ENCODE results near the gene CPT2. TPM values are rescaled to one million over a fixed set of nuclear protein-coding genes. Genes with fewer than 3 reads are reported as not detected.

The CPT2 gene
- total RNA-seq = 10 to 100 TPM; 16.8 to 39.2 (median 27.6) TPM

- 0% methylated on average over 20 to 46 of the region's 57 CpGs for WGBS, 2 donors
- peak within 1 kb of the TSS; percentile 72 to 94 (median 79) for H3K4me3 ChIP-seq
- no peaks in the 10 kb centered on the region for H3K27me3 ChIP-seq
- TF ChIP-seq CTCF (IDR thresholded peaks at IDR 0.05) (peak in 3 of 6 experiments; percentile 7 to 24 (median 15)), POLR2AphosphoS5 (IDR thresholded peaks at IDR 0.05) (peak; percentile 95 to 98), POLR2A (IDR thresholded peaks at IDR 0.05) (peak; percentile 74 to 98 (median 96)), EP300 (IDR thresholded peaks at IDR 0.05) (peak in 1 of 4 donors; percentile 44)
- peaks cover 16 to 30% (median 24%) of the 10 kb centered on the region in 4 donors for H3K4me1 ChIP-seq
- H3K9me3 ChIP-seq = no peaks in the 10 kb centered on the region
- peaks cover 0 to 10% (median 7%) of the 10 kb centered on the region in 4 donors for H3K36me3 ChIP-seq
- peak; percentile 99 for ATAC-seq (ENCODE audit: low FRiP score in 2 of 2)
- peak within 1 kb of the TSS; percentile 95 to 99 (median 98) for H3K27ac ChIP-seq
- DNase-seq = peak; percentile 97 to 98
These were observed at the start of gene CPT2 for GRCh38 chr1:53196485-53197290. CPT2 (plus strand) TSS chr1:53196824; CDS start chr1:53196944, 120 bp downstream.

- Histone ChIP-seq H3K4me3 (no peak overlapping the region), H3K27me3 (no peaks in the 10 kb centered on the region), H3K36me3 (no peaks in the 10 kb centered on the region), H3K4me1 (peaks cover 8 to 22% (median 16%) of the 10 kb centered on the region in 4 donors), H3K27ac (peak overlapping the region; percentile 6 to 83 (median 73)), H3K9me3 (no peaks in the 10 kb centered on the region)
- DNase-seq (no peak), ATAC-seq (ENCODE audit: low FRiP score in 2 of 2) (no peak)
- no peak for TF ChIP-seq CTCF (IDR thresholded peaks at IDR 0.05)
- TF ChIP-seq POLR2A (IDR thresholded peaks at IDR 0.05) = no peak
- TF ChIP-seq EP300 (IDR thresholded peaks at IDR 0.05) = no peak
- no peak for TF ChIP-seq POLR2AphosphoS5 (IDR thresholded peaks at IDR 0.05)
- WGBS, 2 donors = 58 to 72% methylated on average over 4 of the region's 4 CpGs
These were observed 49.5 kb upstream of the CPT2 start for GRCh38 chr1:53147174-53147573.

GRCh38 chr1:53148123-53148522, 48.5 kb upstream of the CPT2 start:
- no peak overlapping the region for H3K4me3 ChIP-seq
- no peak overlapping the region for H3K27ac ChIP-seq
- no peaks in the 10 kb centered on the region for H3K9me3 ChIP-seq
- no peak for DNase-seq
- WGBS, 2 donors = 82 to 85% methylated on average over 3 of the region's 3 CpGs
- no peaks in the 10 kb centered on the region for H3K36me3 ChIP-seq
- TF ChIP-seq EP300 (IDR thresholded peaks at IDR 0.05) = no peak
- no peak for TF ChIP-seq POLR2AphosphoS5 (IDR thresholded peaks at IDR 0.05)
- TF ChIP-seq POLR2A (IDR thresholded peaks at IDR 0.05) = no peak
- no peak for TF ChIP-seq CTCF (IDR thresholded peaks at IDR 0.05)
- H3K27me3 ChIP-seq = no peaks in the 10 kb centered on the region
- H3K4me1 ChIP-seq = peaks cover 8 to 22% (median 16%) of the 10 kb centered on the region in 4 donors
- no peak for ATAC-seq (ENCODE audit: low FRiP score in 2 of 2)

GRCh38 chr1:53153752-53154151, 42.9 kb upstream of the CPT2 start:
- Histone ChIP-seq H3K36me3 (no peaks in the 10 kb centered on the region), H3K9me3 (no peaks in the 10 kb centered on the region), H3K27ac (no peak overlapping the region), H3K4me3 (no peak overlapping the region), H3K4me1 (no peaks in the 10 kb centered on the region), H3K27me3 (no peaks in the 10 kb centered on the region)
- 41 to 71% methylated on average over 3 of the region's 3 CpGs for WGBS, 2 donors
- DNase-seq (no peak), ATAC-seq (ENCODE audit: low FRiP score in 2 of 2) (no peak)
- TF ChIP-seq EP300 (IDR thresholded peaks at IDR 0.05) = no peak
- TF ChIP-seq CTCF (IDR thresholded peaks at IDR 0.05) = no peak
- TF ChIP-seq POLR2A (IDR thresholded peaks at IDR 0.05) = no peak
- no peak for TF ChIP-seq POLR2AphosphoS5 (IDR thresholded peaks at IDR 0.05)
